Activated naive CD8-positive, alpha-beta T cell treated with anti-CD3 and anti-CD28 coated beads, Interleukin-2, amount 50 U/mL, for 16 hours (primary cell): ENCODE measurements around the gene COL8A2.

Experiments used
- DNase-seq: peaks from one replicate; pipeline ENCODE4 v3.0.0-alpha.2; 2020; ENCODE audit warnings: low read depth, low spot score

Gene COL8A2

DNA sequence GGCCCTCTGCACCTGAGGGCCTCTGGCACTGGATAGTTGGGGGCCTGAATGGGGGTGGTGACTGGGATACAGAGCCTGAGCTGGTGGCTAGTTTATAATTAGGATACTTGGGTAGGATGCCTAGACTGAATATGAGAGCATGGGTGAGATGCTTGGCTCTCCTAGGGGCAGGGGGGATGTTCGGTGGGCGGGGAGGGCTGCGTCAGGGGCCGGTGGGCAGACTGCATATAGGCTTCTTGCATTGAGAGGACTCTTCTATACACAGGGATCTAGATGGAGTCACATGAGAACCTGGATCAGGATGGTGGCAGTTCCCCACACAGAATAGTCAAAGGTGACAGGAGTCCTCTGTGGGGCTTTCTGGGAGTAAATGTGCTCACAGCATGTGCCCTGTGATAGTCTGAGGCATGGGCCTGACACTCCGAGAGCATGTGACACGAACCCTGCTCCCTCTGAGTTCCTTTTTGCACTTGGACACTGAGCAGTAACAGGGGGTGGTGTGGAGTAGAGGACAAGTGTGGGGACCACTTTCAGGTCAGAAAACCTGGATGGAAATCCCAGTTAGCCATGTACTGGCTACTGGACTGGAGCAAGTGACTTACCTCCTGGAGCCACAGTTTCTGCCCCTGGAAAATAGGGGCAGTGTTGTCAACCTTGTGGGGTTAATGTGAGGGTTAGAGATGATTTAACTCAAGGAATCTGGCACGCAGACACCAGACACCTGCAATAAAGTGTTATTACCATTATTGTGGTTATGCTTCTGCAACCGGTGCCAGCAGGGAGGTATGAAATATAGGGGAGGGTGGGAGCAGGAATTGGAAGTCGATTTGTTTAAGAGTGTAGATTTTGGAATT is 33.2 kb upstream of the COL8A2 start:
- DNase-seq, result no peak

DNA sequence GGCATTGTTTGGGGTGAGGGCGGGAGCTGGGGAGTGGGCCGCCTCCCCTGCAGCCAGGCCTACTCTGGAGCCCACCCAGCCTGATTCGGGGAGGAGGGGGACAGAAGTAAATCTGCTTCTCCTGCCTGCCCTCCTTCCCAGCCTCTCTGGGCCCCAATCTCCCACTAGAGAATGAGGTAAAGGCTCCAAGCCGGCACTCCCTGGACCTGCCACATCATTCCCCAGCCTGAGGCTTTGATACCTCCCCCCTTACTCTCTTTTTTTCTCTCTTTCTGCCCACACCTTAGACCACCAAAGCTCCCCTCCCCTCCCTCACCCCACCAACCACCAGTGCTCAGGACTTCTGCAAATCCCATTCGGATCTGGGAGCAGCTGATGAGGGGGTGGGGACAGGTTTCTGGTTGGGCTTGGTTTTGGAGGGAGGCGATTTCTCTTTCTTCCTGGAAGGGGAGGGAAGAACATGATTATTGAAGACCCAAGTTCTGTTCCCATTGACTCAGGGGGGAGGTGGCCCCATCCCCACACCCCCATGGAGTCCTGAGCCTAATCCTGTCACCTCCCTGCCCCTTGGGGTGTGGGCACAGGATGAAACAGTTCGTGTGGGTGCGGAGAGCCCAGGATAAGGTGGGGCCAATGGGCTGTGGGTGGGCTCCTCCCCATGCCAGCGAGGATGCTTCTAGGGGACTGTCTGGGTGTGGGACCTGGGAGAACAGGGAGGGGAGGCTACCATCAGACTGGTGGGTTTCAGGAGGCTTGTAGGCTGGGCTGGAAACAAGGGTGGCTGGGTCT is 32.3 kb upstream of the COL8A2 start:
- no peak for DNase-seq

DNA sequence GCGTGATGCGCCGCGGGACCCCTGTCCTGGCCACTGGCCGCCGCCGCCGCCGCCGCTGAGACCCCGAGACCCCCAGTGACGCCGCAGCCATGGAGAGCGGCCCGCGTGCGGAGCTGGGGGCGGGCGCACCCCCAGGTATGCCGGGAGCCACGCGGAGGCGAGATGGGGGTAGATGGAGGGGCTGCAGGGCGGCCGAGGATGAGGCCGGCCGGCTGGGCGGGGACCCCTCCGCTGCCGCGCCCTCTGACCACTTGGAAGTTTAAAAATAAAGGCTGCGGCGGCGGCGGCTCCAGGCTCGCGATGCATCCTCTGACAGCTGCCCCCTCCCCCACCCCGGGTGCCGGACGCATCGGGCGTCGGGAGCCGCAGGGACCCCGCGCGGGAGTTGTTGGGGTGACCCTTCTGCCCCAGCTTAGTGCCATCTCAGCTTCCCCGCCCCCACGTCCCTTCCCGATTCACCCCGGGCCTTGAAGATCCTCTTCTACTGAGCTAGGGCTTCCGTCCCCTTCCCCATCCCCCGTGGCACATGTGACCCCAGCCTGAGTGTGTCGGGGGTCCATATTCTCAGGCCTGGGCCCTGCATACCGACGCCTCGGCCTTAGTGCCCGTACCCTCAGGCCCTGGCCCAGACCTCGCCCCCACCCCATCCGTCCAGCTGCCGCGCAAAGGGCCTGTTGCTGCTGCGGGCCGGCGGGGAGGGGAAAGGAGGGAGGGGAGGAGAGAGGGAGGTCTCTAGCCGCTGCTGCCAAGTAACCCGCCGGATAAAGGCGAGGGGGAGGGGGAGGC is 31.5 kb upstream of the COL8A2 start:
- DNase-seq, result no peak

DNA sequence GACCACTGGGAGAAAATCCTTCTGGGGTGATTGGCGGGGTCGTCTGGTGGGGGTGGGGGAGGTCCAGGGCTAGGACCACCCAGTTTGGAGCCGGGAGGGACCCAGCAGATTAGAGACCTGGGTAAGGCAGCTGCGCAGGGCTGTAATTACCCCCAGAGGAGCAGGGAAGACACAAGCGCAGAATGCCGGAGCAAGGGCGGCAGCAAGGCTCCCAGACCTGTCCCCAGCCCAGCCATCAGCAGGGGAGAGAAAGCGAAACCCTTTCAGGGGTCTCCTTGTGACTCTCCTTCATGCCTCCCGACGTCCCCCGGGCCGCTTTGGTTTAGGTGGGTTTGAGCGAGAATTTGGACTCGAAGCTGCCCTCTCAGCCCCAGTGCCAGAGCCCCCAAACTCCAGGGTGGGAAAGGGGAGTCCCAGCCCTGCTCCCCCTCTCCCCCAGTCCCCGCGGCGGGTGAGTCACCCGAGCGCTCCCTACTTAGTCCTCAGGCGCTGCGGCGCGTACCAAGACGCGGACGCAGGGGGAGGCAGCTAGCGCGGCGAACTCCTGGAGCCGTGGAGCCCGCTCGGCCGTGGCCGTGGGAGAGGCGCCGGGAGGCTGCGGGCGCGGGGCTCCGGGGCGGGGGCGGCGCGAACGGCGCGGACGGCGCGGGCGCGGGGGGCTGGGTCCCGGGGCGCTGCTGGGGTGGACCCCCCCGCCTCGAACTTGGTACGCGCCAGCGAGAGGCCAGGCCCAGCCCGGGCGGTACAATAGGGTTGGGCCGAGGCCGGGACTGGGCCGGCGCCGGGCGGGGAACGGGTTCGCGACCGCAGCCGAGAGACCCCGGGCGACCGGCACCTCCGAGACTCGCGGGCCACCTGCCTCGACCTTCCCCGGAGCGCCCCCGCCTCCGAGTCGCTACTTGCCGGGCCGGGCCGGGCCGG is 30.6 kb upstream of the COL8A2 start, which contains the start of gene MAP7D1:
Gene MAP7D1, plus strand, starts transcription at position 753 of the 921 bp plus-strand sequence. CDS start 258 bp downstream, outside the sequence.
- peak; percentile 59 for DNase-seq

DNA sequence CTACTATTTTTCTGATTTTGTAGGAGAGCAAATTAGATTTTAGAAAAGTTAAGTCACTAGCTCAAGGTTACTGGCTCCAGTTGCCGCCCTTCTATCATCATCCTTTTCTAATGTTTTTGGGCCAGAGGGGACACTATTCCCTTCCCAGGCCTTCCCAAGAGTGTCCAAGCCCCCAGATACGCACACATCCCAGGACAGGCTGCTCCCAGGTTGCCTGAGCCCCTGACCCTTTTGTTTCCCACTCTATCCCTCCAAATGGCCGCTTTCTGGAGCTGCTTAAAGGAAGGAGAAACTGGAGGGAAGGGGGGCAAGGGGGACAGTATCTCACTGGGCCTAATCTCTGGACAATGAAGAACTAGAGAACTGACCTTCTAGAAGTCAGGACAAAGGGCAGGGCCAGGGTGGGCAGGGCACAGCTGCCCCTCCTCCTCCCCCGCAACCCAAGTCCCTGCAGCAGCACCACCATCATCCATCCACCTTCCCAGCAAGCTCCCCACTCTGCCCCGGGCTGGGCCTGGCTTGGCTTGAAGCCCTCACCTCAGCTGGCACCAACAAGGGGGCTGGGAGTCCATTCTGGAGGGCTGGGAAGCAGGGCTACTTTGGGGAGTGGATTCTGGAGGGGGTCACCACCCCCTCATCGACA is 29.9 kb upstream of the COL8A2 start:
- no peak for DNase-seq

DNA sequence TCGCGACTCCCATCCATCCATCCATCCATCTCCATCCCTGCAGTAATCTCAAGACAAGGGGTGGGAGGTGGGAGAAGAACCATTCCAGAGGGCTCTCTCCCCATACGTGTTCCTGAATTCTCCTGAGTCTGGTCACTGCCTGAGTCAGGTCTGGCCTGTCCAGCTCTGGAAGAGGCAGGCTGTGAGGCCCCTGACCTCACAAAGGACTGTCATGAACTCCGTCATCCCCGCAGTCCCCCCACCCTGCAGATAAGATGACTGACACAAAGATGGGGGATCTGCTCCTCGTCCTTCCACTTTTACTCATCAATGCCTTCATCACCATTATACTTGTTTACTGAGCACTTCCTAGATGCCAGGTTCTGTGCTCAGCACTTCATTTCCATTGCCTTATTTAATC is 29.3 kb upstream of the COL8A2 start:
- no peak for DNase-seq

DNA sequence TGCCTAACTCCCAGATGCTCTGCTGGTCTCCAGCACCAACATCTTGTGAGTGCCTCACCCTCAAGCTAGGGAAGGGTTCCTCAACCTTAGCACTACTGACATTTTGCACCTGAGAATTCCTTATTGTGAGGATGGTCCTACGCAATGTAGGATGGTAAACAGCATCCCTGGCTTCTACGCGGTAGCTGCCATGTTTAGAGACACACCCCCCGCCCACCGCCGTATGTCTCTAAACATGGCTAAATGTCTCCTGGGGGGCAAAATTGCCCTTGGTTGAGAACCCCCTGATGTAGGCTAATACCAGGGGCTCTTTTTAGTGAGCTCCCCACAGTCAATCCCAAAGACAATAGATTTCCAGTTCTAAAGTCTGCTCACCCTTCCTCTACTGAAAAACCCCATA is 28.5 kb upstream of the COL8A2 start:
- DNase-seq, result no peak

DNA sequence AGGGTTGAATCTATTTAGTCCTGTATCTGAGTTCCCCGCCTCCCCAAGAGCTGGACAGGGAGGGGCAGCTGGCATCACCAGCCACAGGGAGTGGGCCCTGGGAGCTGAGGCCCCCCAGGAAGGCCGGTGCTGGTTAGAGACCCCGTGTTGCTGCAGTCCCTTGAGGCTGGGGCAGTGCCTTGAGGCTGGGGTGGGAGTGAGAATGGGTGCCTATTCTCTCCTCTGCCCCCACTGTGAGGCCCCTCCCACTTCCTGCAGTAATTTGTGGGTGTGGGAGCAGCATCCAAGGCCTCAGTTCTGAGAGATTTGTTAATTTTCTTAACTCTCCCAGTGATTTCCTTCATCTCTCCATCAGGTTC is 26.8 kb upstream of the COL8A2 start:
- no peak for DNase-seq

DNA sequence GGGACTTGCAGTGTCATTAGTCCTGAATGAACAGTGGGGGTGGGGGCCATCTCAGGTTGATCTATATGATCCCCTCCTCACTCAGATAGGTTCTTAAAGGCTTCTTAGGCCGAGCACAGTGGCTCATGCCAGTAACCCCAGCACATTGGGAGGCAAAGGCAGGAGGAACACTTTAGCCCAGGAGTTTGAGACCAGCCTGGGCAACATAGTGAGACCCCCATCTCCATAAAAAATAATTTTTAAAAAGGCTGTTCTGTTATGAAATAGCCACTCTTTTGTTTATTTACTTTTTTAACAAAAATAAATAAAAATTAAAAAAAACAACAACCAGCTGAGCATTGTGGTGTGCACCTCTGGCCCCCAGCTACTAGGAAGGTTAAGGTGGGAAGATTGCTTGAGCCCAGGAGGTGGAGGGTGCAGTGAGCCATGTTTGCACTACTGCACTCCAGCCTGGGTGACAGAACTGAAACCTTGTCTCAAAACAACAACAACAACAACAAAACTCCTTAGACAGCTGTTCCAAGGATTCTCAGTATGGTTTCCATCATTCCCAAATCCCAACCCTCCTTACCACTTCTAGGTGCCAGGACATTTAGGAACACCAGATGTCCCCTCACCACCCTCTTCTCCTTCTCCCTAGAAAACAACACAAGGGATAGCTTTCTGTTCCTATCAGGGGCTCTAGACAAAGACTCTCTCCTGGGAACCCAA is 26.3 kb upstream of the COL8A2 start:
- DNase-seq, result no peak

DNA sequence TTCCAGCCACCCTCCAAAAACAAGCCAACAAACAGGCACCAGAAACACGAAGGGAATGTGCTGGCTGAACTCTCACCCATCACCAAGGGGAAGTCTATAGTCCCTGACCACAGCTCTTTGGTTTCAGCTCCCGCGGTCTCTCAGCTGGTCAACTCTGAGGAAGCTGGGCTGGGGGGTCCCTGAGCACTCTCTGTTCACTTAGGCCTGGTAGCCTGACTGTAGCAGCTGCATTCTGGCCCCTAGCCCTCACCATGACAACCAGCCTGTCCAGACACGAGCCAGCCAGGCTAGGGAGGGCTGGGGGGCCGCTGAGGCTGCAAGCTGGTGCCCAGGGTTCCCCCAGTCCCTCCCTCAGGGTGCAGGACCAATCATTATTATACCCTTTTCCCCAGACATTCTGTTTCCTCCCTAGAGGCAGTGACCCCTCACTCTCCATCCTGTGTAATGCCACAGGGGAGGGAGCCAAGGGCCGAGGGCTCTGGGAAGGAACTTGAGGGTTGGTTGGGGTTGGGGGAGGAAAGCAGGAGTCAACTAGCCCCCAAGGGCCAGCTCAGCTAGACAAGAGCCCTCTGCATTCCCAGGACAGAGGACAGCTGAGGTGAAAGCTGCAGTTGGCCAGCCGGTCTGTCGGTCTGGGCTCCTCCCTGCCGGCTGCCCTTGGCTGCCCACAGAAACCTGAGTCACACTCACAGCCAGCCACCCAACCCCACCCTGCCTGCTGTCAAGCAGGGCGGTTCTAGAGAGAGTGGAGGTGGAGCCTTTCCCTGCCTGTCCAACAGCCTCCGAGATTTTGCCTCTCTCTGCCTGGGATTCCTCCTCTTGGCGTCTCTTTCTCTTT is 25.5 kb upstream of the COL8A2 start:
- no peak for DNase-seq

DNA sequence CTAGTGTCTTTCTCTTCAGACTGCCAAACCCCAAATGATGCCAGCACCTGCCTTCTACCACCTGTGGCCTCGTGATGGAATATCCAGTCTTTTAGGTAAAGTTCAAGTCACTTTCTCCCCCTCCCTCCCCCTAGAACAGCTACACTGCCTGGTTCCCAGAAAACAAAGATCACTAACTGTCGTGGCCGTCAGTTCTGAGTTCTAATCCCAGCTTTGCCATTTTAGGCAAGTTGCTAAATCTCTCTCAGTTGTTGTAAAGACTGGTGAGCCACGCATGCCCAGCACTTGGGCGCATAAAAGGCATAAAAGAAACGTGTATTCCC is 24.9 kb upstream of the COL8A2 start:
- no peak for DNase-seq

DNA sequence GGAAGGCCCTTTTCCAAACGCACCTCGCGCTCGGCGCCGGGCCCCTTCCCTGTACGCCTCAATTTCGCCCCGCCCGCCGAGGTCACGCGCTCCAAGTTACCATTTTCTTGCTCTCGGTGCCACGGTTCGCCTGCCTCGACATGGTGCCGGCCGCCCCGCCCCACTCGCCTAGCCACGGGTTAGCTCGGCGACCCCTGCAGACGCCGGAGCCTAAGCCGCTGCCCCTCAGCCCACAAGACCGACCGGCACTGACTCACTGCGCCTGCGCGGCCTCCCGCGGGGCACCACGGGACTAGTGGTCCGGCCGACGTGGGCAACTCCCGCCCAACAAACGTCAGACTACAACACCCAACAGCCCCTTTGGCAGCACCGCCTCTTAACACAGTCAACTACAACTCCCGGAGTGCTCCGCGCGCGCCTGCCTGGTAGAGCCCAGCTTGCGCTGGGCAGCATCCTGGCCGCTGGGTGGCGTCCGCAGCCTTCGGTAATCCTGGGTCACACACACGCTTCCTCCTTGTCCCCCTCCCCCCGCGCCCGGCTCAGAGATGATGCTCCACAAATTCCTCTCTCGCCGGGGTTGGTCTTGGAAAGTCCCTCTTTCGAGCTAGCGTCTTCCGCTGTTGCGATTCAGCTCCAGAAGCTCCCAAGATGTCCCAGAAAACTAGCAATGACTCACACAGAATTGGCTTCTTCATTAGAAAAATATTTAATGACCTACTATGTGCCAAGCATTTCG is 24.4 kb upstream of the COL8A2 start, which contains the start of gene TRAPPC3:
Gene TRAPPC3, minus strand, starts transcription at position 250 of the 736 bp plus-strand sequence. Its CDS starts 108 bp downstream, at position 142.
- peak; percentile 99 for DNase-seq

DNA sequence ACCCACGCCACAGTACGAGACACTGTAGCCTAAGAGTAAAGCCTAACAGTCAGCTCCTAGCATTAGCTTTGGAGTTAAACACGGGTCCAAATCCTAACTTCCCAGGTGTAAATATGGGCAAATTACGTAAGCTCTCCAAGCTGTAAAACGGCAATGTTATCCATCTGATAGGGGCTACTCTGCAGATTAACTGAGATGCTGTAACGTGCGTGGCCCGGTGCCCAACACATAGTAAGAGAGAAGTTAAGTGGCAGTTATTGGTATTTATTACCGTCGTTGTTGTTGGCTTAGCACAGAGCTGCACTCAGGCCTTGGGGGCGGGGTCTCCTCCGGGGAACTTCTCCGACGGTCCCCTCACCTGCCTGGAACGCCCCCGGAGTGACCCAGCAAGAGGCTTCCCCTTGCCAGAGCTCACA is 23.8 kb upstream of the COL8A2 start:
- no peak for DNase-seq

DNA sequence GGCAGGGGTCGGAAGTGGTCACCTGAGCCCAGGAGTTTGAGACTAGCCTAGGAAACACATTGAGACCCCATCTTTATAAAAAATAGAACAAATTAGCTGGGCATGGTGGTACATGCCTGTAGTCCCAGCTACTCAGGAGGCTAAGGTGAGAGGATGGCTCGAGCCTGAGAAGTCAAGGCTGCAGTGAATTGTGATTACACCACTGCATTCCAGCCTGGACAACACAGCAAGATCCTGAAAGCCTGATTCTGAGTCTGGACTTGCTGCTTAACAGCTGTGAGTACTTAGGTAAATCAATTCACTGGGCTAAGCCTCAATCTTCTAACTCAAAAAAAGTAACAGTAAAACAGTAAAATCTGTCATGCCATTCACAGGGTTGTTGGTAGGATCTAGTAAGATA is 19.4 kb upstream of the COL8A2 start:
- no peak for DNase-seq

DNA sequence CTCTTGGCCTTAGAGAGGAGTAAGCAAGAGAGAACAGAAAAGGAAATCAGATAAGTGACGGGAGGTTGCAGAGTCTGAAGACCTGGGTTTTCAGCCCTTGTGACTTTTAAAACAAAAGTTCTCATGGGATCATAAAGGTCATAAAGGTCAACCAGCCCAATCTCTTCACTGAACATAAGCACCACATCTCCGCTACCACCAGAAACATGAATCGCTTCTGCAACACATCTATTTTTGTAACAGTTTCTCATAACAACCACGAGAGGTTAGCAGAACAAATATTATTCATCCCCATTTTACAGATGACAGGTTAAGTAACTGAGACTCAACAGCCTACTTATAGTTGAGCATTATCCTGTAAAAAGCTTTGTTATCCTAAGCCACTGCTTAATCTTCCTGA is 18.4 kb upstream of the COL8A2 start:
- no peak for DNase-seq

DNA sequence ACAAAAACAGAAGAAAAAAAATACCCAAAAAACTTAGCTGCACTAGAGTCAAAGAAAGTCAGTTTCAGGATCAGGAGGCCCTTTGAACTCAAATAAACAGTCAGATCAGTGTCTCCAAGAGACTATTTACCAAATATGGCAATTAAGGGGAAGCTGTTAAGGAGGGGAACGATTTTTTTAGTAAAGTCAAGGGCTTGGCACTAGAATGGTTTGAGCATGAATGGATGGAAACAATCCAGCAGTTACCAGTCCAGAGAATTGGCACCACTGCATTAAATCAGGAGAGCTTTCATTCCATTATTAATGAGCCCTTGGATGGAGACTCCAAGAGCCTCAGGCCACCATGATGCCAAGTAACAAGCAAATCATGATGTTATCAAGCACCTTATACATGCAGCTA is 17.1 kb upstream of the COL8A2 start:
- no peak for DNase-seq

DNA sequence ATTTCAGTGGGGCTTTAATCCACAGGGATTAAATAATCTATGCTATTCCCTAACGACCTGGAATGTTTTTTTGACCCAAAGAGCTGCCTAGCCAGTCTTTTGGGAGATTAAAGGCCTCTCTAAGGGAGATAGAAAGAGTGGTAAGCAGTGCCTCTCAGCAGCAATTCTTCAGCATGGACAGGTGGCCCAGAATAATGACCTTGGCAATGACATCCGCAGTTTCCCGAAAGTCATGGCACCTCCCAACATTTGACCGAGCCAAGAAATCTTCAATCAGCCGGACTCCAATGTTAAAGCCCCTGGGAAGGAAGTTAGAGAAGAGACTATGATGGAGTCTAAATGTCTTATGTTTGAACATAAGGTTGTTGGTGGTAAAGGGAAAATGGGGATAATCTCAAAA is 14.5 kb upstream of the COL8A2 start:
- no peak for DNase-seq

DNA sequence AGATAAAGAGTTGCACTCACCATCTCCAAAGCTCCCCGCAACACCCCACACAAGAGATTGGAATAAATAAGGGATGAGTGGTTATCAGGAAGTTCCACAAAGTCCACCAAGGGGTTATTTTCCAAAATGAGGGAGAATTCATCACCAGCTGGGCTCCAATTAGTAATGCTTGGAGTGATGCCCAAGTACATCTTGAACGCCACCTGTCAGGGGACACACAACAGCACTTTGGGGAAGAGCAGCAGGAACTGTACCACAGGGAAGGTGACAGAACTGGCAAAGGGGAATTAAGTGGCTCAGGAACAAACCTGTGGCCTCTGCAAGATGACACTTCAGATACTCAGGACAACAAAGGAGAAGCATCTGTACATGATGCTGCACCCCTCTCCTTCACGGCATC is 12.8 kb upstream of the COL8A2 start:
- no peak for DNase-seq
